Measurements from ENCODE around the gene ACTR1A. TPM values are rescaled to one million over a fixed set of nuclear protein-coding genes. Genes with fewer than 3 reads are reported as not detected.
"Not testable (repeated sequence)": the region's sequence is repeated elsewhere in the genome, so short reads cannot be mapped to it uniquely, and the experiment has no call there.

The ACTR1A gene
- total RNA-seq, 4 donors from 2014 or later: 68.0 to 85.6 (median 82.3) TPM

DNA sequence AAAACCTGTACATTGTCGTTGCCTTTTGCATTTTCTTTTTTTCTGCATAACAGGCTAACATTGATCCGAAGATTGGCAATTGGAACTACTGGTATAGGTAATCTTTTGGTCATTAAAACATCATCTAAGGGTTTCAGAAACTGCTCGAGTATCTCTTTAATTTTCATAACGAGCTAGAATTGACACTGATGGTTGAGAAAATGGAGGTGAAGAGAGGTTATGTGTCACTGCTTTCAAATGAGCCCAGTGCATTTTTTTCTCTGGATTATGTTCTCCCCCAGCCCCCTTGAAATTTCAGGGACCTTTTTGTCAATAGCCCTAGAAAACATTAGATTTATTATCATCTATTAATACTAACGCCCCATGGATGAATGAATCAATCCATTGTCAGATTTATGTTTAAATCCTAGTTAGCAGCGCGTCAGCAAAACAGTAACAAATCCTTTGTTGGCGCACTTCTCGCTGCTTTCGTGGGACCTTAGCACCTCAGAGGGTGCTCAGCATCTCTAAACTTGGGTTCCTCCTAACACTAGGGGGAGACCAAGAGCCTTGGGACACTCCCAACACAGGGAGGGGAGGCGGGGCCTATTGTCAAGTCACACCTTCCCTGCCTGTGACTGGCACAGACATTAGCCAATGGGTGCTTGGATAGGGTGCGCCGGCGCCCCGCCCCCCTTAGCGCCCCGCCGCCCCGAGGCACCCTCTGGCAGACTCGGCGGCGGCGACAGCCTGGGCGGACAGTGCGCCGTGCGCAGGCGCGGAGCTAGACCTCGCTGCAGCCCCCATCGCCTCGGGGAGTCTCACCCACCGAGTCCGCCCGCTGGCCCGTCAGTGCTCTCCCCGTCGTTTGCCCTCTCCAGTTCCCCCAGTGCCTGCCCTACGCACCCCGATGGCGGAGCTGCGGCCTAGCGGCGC is 1.0 kb upstream of the ACTR1A start, which contains the start of gene SUFU:
Gene SUFU (plus strand): TSS at position 709 of the 915 bp plus-strand sequence. CDS start 181 bp downstream, at position 890.
- no peaks in the 10 kb centered on the region for H3K9me3 ChIP-seq
- peak in 2 of 4 donors; percentile 48 to 78 for TF ChIP-seq POLR2A (IDR thresholded peaks at IDR 0.05)
- TF ChIP-seq, protein P1, sequence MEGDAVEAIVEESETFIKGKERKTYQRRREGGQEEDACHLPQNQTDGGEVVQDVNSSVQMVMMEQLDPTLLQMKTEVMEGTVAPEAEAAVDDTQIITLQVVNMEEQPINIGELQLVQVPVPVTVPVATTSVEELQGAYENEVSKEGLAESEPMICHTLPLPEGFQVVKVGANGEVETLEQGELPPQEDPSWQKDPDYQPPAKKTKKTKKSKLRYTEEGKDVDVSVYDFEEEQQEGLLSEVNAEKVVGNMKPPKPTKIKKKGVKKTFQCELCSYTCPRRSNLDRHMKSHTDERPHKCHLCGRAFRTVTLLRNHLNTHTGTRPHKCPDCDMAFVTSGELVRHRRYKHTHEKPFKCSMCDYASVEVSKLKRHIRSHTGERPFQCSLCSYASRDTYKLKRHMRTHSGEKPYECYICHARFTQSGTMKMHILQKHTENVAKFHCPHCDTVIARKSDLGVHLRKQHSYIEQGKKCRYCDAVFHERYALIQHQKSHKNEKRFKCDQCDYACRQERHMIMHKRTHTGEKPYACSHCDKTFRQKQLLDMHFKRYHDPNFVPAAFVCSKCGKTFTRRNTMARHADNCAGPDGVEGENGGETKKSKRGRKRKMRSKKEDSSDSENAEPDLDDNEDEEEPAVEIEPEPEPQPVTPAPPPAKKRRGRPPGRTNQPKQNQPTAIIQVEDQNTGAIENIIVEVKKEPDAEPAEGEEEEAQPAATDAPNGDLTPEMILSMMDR (IDR thresholded peaks at IDR 0.05): peak; percentile 70 to 96 (median 90)
- H3K27ac ChIP-seq: peak within 1 kb of the TSS; percentile 96 to 99 (median 98)
- H3K36me3 ChIP-seq: peaks cover 0 to under 1% (median 0%) of the 10 kb centered on the region in 3 donors
- H3K4me1 ChIP-seq: peaks cover 20 to 83% (median 51%) of the 10 kb centered on the region in 3 donors
- peak; percentile 93 for DNase-seq
- intact Hi-C loops (cut with DNase I): no loop called here
- H3K4me3 ChIP-seq: peak within 1 kb of the TSS; percentile 88 to 99 (median 92)
- no peaks in the 10 kb centered on the region for H3K27me3 ChIP-seq
- 0 to 1% methylated on average over 7 to 13 of the region's 44 CpGs for WGBS, 2 donors

DNA sequence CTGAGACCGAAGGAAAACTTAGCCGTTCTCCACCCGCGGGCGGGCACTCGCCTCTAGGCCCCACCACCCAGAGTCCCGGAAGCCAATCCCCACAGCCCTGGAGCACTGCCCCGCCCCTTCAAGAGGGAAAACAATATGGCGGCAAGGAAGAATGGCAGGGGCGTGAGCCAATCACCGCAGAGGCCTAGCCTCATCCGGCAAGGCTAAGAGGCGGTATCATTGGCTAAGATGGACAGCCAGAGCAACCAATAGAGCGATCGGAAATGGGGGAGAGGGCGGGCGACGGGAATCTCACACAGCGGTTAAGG is 529 bp downstream of the ACTR1A start:
- Histone ChIP-seq H3K27me3 (no peaks in the 10 kb centered on the region), H3K9me3 (no peaks in the 10 kb centered on the region), H3K4me1 (peaks cover 11 to 78% (median 41%) of the 10 kb centered on the region in 3 donors), H3K36me3 (no peaks in the 10 kb centered on the region), H3K4me3 (peak overlapping the region; percentile 88 to 99 (median 92)), H3K27ac (peak overlapping the region; percentile 96 to 99 (median 98))
- intact Hi-C loops (cut with DNase I): no loop called here
- WGBS, 2 donors: 0% methylated on average over 5 to 17 of the region's 19 CpGs
- DNase-seq: peak; percentile 95
- TF ChIP-seq POLR2A (IDR thresholded peaks at IDR 0.05): peak in 2 of 4 donors; percentile 53 to 55
- TF ChIP-seq, protein P1 (IDR thresholded peaks at IDR 0.05): peak in 1 of 6 experiments; percentile 26

DNA sequence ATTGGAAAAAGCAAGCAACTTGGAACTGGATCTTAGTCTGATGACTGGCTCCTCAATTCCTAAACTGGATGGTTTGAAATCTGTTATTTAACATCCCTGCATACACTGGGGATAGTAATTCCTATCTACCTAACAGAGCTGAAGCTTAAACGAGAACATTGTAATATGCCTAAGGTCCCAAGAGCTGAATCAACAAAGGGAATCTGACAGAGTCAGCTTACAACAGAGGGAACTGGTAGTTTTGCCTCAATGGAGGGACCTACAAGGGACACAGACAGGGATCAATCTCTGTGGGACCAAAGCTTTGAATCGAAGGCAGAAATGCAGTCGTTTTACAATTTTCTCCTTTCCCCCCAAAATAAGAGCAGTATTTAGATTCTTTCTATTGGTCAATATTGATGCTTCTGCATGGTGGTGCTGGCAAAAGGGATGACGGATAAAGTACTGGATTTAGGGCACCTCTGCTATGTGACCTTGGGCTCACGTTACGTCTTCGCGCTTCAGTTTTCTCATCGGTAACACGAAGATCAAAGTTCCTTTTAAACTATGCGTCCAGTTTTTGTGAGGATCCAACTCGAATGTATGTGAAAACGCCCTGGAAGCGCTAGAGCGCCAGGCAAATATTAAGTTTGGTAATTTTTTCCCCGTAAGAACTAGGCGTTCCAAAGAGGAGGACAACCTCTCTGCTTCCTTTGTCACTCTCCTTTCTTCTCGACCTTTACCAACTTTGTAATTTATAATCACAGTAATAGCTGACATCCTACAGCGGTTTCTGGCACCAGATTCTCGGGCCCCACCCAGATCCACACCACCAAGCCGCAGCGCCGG is 1.1 kb downstream of the ACTR1A start:
- DNase-seq: no peak
- peaks cover 0 to under 1% (median 0%) of the 10 kb centered on the region in 3 donors for H3K36me3 ChIP-seq
- intact Hi-C loops (cut with DNase I): no loop called here
- peak overlapping the region; percentile 88 to 99 (median 92) for H3K4me3 ChIP-seq
- H3K4me1 ChIP-seq: peaks cover 11 to 72% (median 39%) of the 10 kb centered on the region in 3 donors
- H3K27me3 ChIP-seq: no peaks in the 10 kb centered on the region
- WGBS, 2 donors: 4% methylated on average over 18 to 21 of the region's 23 CpGs
- no peaks in the 10 kb centered on the region for H3K9me3 ChIP-seq
- TF ChIP-seq, protein P1 (IDR thresholded peaks at IDR 0.05): no peak
- no peak for TF ChIP-seq POLR2A (IDR thresholded peaks at IDR 0.05)
- H3K27ac ChIP-seq: peak overlapping the region; percentile 96 to 99 (median 98)

DNA sequence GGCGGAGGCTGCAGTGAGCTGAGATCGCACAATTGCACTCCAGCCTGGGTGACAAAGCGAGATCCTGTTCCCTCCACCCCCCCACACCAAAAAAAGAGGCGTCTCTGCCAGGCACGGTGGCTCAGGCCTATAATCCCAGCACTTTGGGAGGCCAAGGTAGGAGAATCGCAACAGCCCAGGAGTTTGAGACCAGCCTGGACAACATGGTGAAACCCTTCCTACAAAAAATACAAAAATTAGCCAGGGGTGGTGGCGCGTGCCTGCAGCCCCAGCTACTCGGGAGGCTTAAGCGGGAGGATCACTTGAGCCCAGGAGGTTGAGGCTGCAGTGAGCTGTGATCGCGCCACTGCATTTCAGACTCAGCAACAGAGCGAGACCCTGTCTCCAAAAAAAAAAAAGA is 1.8 kb downstream of the ACTR1A start:
- intact Hi-C loops (cut with DNase I); H3K27me3 ChIP-seq; DNase-seq; H3K4me3 ChIP-seq; H3K36me3 ChIP-seq; H3K9me3 ChIP-seq: not testable (repeated sequence)
- H3K27ac ChIP-seq: peak overlapping the region in 2 of 4 donors; percentile 96 to 99
- H3K4me1 ChIP-seq: peaks cover 11 to 69% (median 38%) of the 10 kb centered on the region in 3 donors
- WGBS, 2 donors: 89% methylated on average over 8 to 11 of the region's 13 CpGs

DNA sequence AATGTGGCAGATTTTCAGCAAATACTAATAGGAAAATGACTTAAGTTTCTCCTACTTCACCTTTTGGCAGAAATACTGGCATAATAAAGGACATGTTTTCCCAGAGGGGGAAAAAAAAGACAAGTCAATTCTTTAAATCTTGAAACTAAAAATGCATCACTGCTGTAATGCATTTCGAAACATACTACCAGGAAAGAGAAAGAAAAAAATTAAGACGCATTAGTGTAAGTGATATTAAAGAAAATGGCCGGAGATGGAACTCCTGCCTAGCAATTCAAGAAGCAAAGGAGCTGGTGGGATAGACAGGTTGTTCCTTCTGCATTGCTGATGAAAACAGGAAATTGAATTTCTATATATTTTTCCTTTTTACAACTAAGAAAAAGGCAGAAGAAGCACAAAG is 3.2 kb downstream of the ACTR1A start:
- WGBS, 2 donors: 69 to 80% methylated on average over 3 of the region's 3 CpGs
- Histone ChIP-seq H3K27ac (no peak overlapping the region), H3K27me3 (no peaks in the 10 kb centered on the region), H3K36me3 (peaks cover 0 to 9% (median 0%) of the 10 kb centered on the region in 3 donors), H3K4me3 (no peak overlapping the region), H3K4me1 (peaks cover 7 to 65% (median 33%) of the 10 kb centered on the region in 3 donors), H3K9me3 (no peaks in the 10 kb centered on the region)
- no peak for DNase-seq
- intact Hi-C loops (cut with DNase I): no loop called here
- TF ChIP-seq, protein P1 (IDR thresholded peaks at IDR 0.05): no peak
- no peak for TF ChIP-seq POLR2A (IDR thresholded peaks at IDR 0.05)

All from esophagus squamous epithelium (tissue), 5 donors.